ENCODE measurements around the gene CACNB2. TPM values are rescaled to one million over a fixed set of nuclear protein-coding genes. Genes with fewer than 3 reads are reported as not detected.

The CACNB2 gene
- total and polyA plus RNA-seq, 2 of the 13 experiments (the other 11 are each of a cell fraction or from before 2014, with no cell fraction given) = not detected

- TF ChIP-seq RERE (CRISPR knock-in tag; IDR thresholded peaks at IDR 0.05; ENCODE audit: low read depth) = no peak
- TF ChIP-seq ARID2 (CRISPR knock-in tag; IDR thresholded peaks at IDR 0.05; ENCODE audit: borderline replicate concordance) = no peak
Observed at GRCh38 chr10:18246967-18247366, 106.7 kb downstream of the CACNB2 start (continued).

- Histone ChIP-seq H3K79me2 (ENCODE audit: insufficient read depth, low read length) (no peaks in the 10 kb centered on the region), H4K20me1 (ENCODE audit: insufficient read depth, low read length) (no peaks in the 10 kb centered on the region), H3K27ac (ENCODE audit: extremely low read length, insufficient read depth, low read length) (no peak overlapping the region), H3K4me1 (ENCODE audit: insufficient read depth, low read length) (no peaks in the 10 kb centered on the region), H3K9ac (ENCODE audit: insufficient read depth, low read depth, low read length) (no peak overlapping the region), H2AFZ (ENCODE audit: low read length) (no peak overlapping the region), H3K36me3 (replicated peaks in 1 of 2; ENCODE audit: control insufficient read depth in 1 of 2, insufficient read depth in 2 of 2, low read length in 2 of 2) (no peaks in the 10 kb centered on the region), H3K27me3 (ENCODE audit: control insufficient read depth in 1 of 2, insufficient read depth in 2 of 2, low read length in 2 of 2) (peaks cover 0 to 5% of the 10 kb centered on the region in 2 experiments; a peak in 1 of 5 replicates), H3K4me2 (ENCODE audit: low read depth, low read length) (no peak overlapping the region), H3K9me3 (ENCODE audit: low read length) (no peaks in the 10 kb centered on the region), H3K4me3 (replicated peaks in 1 of 3; ENCODE audit: insufficient read depth in 1 of 3, low read depth in 2 of 3, low read length in 3 of 3) (no peak overlapping the region)
- no TSS peak for BruUV-seq (replicated peaks)
- CTCF ChIA-PET (ENCODE audit: low intra/inter-chr PET ratio, low total read pairs) = no interaction called here
- POLR2A ChIA-PET = no interaction called here
- no peak for DNase-seq (ENCODE audit: low spot score)
- FAIRE-seq = no peak
- TF ChIP-seq ZBTB21 (CRISPR knock-in tag; IDR thresholded peaks at IDR 0.05) (no peak), PBX2 (CRISPR knock-in tag; IDR thresholded peaks at IDR 0.05) (no peak), GABPA (IDR thresholded peaks at IDR 0.05; ENCODE audit: low read depth, low read length) (no peak), GABPA (CRISPR knock-in tag; IDR thresholded peaks at IDR 0.05; ENCODE audit: low read depth) (no peak), ZNF557 (CRISPR knock-in tag; IDR thresholded peaks at IDR 0.05) (no peak)
- intact Hi-C loops (cut with micrococcal nuclease; ENCODE audit: unreplicated experiment) = no loop called here
- WGBS (ENCODE audit: low lambda C conversion rate) = 14% methylated on average over 7 of the region's 7 CpGs
- in situ Hi-C loops (cut with HindIII; ENCODE audit: extremely low pct_ligation_motif_present, low pct_unique_long_range_greater_than_20kb) = no loop called here
- no peak for ATAC-seq
Observed at GRCh38 chr10:18252086-18252485, 111.9 kb downstream of the CACNB2 start.
